ENCODE measurements around the gene AIFM3. TPM values are rescaled to one million over a fixed set of nuclear protein-coding genes. Genes with fewer than 3 reads are reported as not detected.

The AIFM3 gene
- total and polyA plus RNA-seq, 2 experiments from 2014 or later: 0.65 TPM; not detected in 1

- Histone ChIP-seq H3F3A (ENCODE audit: insufficient read depth) (no peaks in the 10 kb centered on the region), H3K27me3 (replicated peaks; ENCODE audit: insufficient read depth) (no peaks in the 10 kb centered on the region), H3K9me3 (ENCODE audit: low read depth) (no peaks in the 10 kb centered on the region), H4K20me1 (ENCODE audit: insufficient read depth) (no peaks in the 10 kb centered on the region), H3K4me3 (no peak overlapping the region), H3K9ac (no peak overlapping the region), H3K9me2 (ENCODE audit: insufficient read depth) (no peaks in the 10 kb centered on the region), H2AFZ (no peak overlapping the region), H3K36me3 (ENCODE audit: low read depth) (no peaks in the 10 kb centered on the region; the same call in 1 of the 2 replicates), H3K79me2 (ENCODE audit: insufficient read depth) (no peaks in the 10 kb centered on the region), H3K27ac (no peak overlapping the region), H3K4me1 (ENCODE audit: insufficient read depth) (no peaks in the 10 kb centered on the region), H3K4me2 (ENCODE audit: unreplicated experiment) (no peak overlapping the region)
- no peak for DNase-seq
- TF ChIP-seq EZH2phosphoT487 (IDR thresholded peaks at IDR 0.05; ENCODE audit: insufficient read depth, low read depth): no peak
- no peak for TF ChIP-seq EZH2 (IDR thresholded peaks at IDR 0.05; ENCODE audit: insufficient read depth, poor library complexity, severe bottlenecking)
- WGBS, 2 experiments (ENCODE audit: low coverage in 1 of 2, low lambda C conversion rate in 2 of 2, missing lambda C conversion rate in 2 of 2): 82 to 84% methylated on average over 20 to 21 of the region's 21 CpGs
- in situ Hi-C loops (cut with MboI): no loop called here
These were observed 25.6 kb downstream of the AIFM3 start for GRCh38 chr22:20992456-20993303.

- in situ Hi-C loops (cut with MboI): no loop called here
- Histone ChIP-seq H2AFZ (no peak overlapping the region), H3K9me3 (ENCODE audit: low read depth) (no peaks in the 10 kb centered on the region), H4K20me1 (ENCODE audit: insufficient read depth) (no peaks in the 10 kb centered on the region), H3K36me3 (ENCODE audit: low read depth) (no peaks in the 10 kb centered on the region; the same call in 1 of the 2 replicates), H3K4me1 (ENCODE audit: insufficient read depth) (no peaks in the 10 kb centered on the region), H3K27ac (no peak overlapping the region), H3K9ac (no peak overlapping the region), H3K27me3 (replicated peaks; ENCODE audit: insufficient read depth) (no peaks in the 10 kb centered on the region), H3K4me2 (ENCODE audit: unreplicated experiment) (no peak overlapping the region), H3F3A (ENCODE audit: insufficient read depth) (no peaks in the 10 kb centered on the region), H3K9me2 (ENCODE audit: insufficient read depth) (no peaks in the 10 kb centered on the region), H3K4me3 (no peak overlapping the region), H3K79me2 (ENCODE audit: insufficient read depth) (no peaks in the 10 kb centered on the region)
- DNase-seq: no peak
- WGBS, 2 experiments (ENCODE audit: low coverage in 1 of 2, low lambda C conversion rate in 2 of 2, missing lambda C conversion rate in 2 of 2): 94 to 95% methylated on average over 28 to 29 of the region's 29 CpGs
- TF ChIP-seq EZH2 (IDR thresholded peaks at IDR 0.05; ENCODE audit: insufficient read depth, poor library complexity, severe bottlenecking): no peak
- TF ChIP-seq EZH2phosphoT487 (IDR thresholded peaks at IDR 0.05; ENCODE audit: insufficient read depth, low read depth): no peak
These were observed 26.5 kb downstream of the AIFM3 start for GRCh38 chr22:20993304-20994127.

- H2AFZ ChIP-seq: no peak overlapping the region
- no peaks in the 10 kb centered on the region for H4K20me1 ChIP-seq (ENCODE audit: insufficient read depth)
- no peak for DNase-seq
- H3F3A ChIP-seq (ENCODE audit: insufficient read depth): peaks cover 5% of the 10 kb centered on the region; the same call in 1 of the 2 replicates
- no peaks in the 10 kb centered on the region; the same call in 1 of the 2 replicates for H3K36me3 ChIP-seq (ENCODE audit: low read depth)
- in situ Hi-C loops (cut with MboI): no loop called here
- 0 out of 2 replicates have a peak, but pooled peaks cover 3% of the 10 kb centered on the region for H3K79me2 ChIP-seq (ENCODE audit: insufficient read depth)
- no peak overlapping the region for H3K9ac ChIP-seq
- H3K9me2 ChIP-seq (ENCODE audit: insufficient read depth): no peaks in the 10 kb centered on the region
- H3K9me3 ChIP-seq (ENCODE audit: low read depth): no peaks in the 10 kb centered on the region
- no peaks in the 10 kb centered on the region for H3K4me1 ChIP-seq (ENCODE audit: insufficient read depth)
- no peak overlapping the region for H3K4me2 ChIP-seq (ENCODE audit: unreplicated experiment)
- H3K27ac ChIP-seq: no peak overlapping the region
- WGBS, 2 experiments (ENCODE audit: low coverage in 1 of 2, low lambda C conversion rate in 2 of 2, missing lambda C conversion rate in 2 of 2): 89 to 92% methylated on average over 28 of the region's 30 CpGs
- TF ChIP-seq EZH2 (IDR thresholded peaks at IDR 0.05; ENCODE audit: insufficient read depth, poor library complexity, severe bottlenecking) (no peak), EZH2phosphoT487 (IDR thresholded peaks at IDR 0.05; ENCODE audit: insufficient read depth, low read depth) (no peak)
- no peaks in the 10 kb centered on the region for H3K27me3 ChIP-seq (replicated peaks; ENCODE audit: insufficient read depth)
- H3K4me3 ChIP-seq: no peak overlapping the region
These were observed 27.3 kb downstream of the AIFM3 start for GRCh38 chr22:20994128-20994901.

- in situ Hi-C loops (cut with MboI): no loop called here
- Histone ChIP-seq H3K27ac (no peak overlapping the region), H3F3A (ENCODE audit: insufficient read depth) (peaks cover 5% of the 10 kb centered on the region; the same call in 1 of the 2 replicates), H2AFZ (no peak overlapping the region), H3K9ac (no peak overlapping the region), H3K79me2 (ENCODE audit: insufficient read depth) (peaks cover 8% of the 10 kb centered on the region), H3K9me2 (ENCODE audit: insufficient read depth) (no peaks in the 10 kb centered on the region), H3K9me3 (ENCODE audit: low read depth) (no peaks in the 10 kb centered on the region), H3K4me3 (no peak overlapping the region), H3K4me2 (ENCODE audit: unreplicated experiment) (no peak overlapping the region), H4K20me1 (ENCODE audit: insufficient read depth) (no peaks in the 10 kb centered on the region), H3K27me3 (replicated peaks; ENCODE audit: insufficient read depth) (no peaks in the 10 kb centered on the region), H3K36me3 (ENCODE audit: low read depth) (no peaks in the 10 kb centered on the region; the same call in 1 of the 2 replicates), H3K4me1 (ENCODE audit: insufficient read depth) (no peaks in the 10 kb centered on the region)
- 80 to 87% methylated on average over 4 to 9 of the region's 10 CpGs for WGBS, 2 experiments (ENCODE audit: low coverage in 1 of 2, low lambda C conversion rate in 2 of 2, missing lambda C conversion rate in 2 of 2)
- DNase-seq: no peak
- no peak for TF ChIP-seq EZH2phosphoT487 (IDR thresholded peaks at IDR 0.05; ENCODE audit: insufficient read depth, low read depth)
- no peak for TF ChIP-seq EZH2 (IDR thresholded peaks at IDR 0.05; ENCODE audit: insufficient read depth, poor library complexity, severe bottlenecking)
These were observed 27.8 kb downstream of the AIFM3 start for GRCh38 chr22:20994902-20995241.

All from GM23248 (cell line).